ENCODE measurements around the gene MXRA7.

MXRA7 gene

GRCh38 chr17:76672892-76673291 lies 37.9 kb downstream of the MXRA7 start:
- no peak for DNase-seq

DNA sequence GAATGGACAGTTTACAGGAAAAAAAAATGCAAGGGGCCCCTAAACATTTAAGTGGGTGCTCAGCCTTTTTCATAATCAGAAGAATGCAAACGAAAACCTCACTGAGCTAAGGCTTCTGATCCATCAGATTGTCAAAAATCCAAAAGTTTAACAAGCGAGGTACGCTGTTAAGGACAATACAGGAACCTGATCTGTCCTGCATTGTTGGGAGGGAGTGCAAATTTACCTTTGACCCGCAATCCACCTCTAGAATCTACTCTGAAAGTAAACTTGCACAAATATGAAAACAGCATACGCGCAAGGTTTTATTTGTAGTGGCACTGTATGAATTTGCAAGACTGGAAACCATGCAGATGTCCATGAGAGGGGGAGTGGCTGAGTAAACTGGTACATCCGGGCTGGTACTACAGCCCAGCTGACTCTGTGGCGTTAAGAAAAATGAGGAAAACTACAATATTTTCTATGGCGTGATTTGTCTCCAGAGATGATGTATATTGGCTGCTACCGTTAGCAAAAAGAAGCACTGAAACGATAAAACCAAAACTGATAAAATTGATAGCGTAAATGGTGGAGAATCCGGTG lies 38.4 kb downstream of the MXRA7 start:
- no peak for DNase-seq

DNA sequence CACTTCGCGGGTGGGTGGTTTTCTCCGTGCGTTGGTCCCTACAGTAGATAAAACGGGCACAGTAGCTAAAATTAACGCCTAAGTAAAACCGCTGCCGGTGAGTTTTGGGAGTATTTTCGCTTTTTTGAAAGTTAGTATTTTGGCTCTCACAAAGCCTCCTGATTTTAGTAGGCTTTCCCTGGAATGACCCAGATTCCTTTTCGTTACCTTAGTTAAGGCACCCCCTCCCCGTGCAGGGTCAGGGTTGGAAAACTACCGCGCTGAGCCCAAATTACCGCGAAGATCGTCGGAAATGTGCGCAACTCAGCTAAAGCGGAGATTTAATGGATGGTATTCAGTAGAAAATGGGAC lies 38.9 kb downstream of the MXRA7 start:
- no peak for DNase-seq

GRCh38 chr17:76671123-76671911 lies 39.4 kb downstream of the MXRA7 start:
- peak; percentile 100 for DNase-seq

- no peak for DNase-seq
Observed at GRCh38 chr17:76670718-76671122, 40.0 kb downstream of the MXRA7 start.

DNA sequence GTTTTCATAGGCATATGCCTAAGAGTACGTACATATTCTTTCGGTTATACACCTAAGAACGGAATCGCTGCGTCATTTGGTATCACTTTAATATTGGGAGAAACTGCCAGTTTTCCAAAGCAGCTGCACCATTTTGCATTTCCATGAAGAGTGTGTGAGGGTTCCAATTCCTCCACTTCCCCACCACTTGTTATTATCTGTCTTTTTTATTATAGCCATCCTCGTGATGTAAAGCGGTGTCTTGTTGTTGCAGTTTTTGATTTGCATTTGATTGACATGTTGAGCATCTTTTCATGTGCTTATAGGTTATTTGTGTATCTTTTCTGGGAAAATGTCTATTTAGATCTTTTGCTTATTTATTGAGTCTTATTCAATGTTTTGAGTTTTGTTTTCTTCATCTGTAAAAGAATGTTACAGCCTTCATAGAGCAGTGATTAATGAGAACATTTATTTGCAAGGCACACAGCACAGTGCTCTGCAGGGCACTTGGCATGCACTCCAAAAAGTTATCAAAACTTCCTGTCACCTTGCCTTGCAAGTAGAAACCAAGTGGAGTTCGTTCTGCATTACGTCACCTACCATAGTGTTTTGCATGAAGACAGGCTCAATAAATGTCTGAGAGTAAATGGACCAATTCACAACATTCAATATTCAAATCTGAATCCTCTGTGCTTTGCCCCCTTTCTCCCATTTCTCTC lies 40.6 kb downstream of the MXRA7 start:
- no peak for DNase-seq

- no peak for DNase-seq
Observed at GRCh38 chr17:76667786-76668453, 42.8 kb downstream of the MXRA7 start.

- no peak for DNase-seq
Observed at GRCh38 chr17:76667491-76667755, 43.3 kb downstream of the MXRA7 start.

DNA sequence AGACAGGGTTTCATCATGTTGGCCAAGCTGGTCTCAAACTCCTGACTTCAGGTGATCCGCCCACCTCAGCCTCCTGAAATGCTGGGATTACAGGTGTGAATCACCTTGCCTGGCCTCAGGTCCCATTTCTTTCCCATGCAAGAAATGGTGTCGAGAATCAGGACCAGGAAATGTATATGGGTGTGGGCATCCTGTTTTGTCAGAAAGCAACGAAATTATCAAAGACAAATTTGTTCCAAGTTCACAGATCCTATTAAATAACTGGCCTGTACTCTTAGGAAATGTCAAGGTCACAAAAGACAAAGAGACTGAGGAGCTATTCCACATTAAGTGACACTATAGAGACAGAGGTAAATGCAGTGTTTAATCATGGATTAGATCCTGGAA lies 50.1 kb downstream of the MXRA7 start:
- DNase-seq = no peak

GRCh38 chr17:76659928-76660655 lies 50.7 kb downstream of the MXRA7 start:
- DNase-seq = peak; percentile 96

DNA sequence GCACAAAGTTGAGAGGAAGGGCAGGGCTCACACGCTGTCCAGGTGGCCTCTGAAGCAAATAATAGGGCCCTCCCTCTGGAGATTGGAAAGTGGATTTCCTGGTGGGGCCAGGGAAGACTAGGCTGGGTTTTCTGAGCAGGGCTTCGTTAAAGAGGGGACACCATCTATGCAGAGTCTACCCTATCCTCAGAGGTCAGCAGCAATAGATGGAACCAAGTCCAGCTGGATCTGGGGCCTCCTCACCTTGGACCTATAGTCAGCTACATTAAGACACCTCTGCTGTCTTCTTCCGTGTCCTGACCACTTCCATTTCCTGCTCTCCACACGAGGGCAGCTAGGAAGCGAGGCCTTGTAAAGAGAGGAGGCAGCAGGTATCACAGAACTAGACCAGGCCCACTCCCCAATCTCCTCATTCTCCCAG lies 52.5 kb downstream of the MXRA7 start:
- DNase-seq = no peak

- DNase-seq = no peak
Observed at GRCh38 chr17:76657505-76658241, 53.1 kb downstream of the MXRA7 start.

DNA sequence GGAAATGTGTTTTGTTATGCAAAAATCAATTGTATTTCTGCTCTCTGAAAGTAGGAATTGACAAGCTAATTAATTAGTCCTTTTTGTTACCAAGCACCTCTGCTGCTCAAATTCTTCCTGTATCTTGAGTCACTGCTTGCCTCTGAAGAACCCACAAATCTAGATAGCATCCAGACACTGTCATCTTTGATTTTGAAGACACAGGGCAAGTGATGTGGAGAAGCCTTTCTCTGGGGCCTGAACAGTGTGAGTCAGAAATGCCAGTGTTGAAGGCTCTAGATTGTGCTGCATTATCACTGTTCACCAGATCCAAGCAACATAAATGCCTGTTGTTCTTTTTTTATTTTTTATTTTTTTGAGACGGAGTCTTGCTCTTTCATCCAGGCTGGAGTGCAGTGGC lies 56.4 kb downstream of the MXRA7 start:
- DNase-seq = no peak

GRCh38 chr17:76650504-76650903 lies 60.3 kb downstream of the MXRA7 start:
- no peak for DNase-seq

DNA sequence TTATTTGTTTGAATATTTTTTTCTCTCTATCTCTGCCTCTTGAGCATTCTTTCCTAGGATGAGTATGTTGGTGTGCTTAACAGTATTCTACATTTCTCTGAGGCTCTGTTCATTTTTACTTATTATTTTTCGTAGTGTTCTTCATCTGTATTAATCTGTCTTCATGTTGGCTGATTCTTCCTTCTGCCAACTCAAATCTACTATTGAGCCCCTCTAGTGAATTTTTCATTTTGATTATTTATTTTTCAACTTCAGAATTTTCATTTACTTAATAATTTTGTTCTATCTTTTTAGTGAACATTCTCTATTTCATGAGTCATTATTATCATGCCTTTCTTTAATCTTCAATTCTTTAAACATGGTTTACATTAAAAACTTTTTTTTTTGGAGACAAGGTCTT lies 64.1 kb downstream of the MXRA7 start:
- DNase-seq = no peak

GRCh38 chr17:76645481-76645880 lies 65.3 kb downstream of the MXRA7 start:
- no peak for DNase-seq

GRCh38 chr17:76644995-76645394 lies 65.8 kb downstream of the MXRA7 start:
- DNase-seq = no peak

GRCh38 chr17:76643553-76644148 lies 67.1 kb downstream of the MXRA7 start, which contains the start of gene ST6GALNAC1:
TSS of gene ST6GALNAC1 (minus strand) at chr17:76643757. CDS start at chr17:76643638, 119 bp downstream.
- DNase-seq = no peak

DNA sequence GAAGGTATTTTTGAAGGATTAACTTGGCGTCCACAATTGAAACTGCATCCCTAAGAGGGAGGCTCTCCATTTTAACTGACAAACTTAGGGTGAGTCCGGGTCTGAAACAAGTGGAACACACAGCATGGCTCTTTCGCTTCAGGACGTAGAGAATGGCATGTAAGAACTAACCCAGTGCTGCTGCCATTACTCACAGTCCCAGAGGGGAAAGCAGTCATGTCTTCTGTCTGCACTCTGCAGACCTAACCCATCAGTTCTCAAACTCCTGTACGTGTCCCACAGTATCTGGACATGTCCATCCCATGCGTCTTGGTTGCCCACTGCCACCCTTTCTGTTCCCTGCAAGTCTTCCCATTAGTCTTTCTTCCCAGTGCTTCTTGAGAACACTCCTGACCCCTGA lies 67.8 kb downstream of the MXRA7 start:
- DNase-seq = no peak

DNA sequence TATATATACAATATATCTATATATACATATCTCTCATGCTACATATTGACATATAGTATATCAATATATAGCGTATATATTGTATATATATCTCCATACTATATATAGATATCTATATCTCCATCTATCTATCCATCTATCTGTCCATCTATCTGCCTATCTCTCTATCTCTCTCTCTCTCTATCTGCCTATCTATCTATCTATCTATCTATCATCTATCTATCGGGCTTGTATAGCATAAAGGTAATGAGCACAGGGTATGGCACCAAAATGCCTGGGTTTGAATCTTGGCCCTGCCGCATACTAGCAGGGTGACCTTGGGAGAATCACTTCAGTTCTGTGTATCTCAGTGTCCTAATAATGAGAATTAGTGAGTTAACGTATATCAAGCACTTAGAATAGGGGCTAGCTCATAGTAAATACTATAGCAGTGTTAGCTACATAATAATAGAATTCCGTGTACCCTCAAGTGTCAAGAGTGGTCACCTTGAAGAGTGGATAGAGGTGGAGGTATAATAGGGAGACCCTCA lies 68.7 kb downstream of the MXRA7 start:
- no peak for DNase-seq

DNA sequence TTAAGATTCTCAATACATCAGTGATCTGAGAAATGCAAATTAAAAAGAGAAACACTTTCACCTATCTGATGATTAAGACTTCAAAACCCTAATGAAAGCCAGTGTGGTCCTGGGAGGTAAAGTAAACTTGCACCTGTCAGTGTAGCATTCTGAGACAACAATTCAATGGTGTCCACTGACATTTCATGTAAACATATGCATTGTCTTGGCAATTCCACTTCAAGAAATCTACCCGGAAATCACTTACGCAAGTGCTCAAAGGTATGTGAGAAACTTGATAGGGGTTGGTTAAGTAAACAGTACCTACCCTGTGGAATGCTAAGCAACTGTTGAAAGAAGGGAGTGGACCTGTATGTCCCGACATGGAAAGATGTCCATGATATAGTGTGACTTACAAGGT lies 69.3 kb downstream of the MXRA7 start:
- DNase-seq = no peak

All from islet precursor cell (in vitro differentiated cells).